Renal pelvis (tissue), 4 donors: ENCODE measurements around the gene KAT14. TPM values are rescaled to one million over a fixed set of nuclear protein-coding genes. Genes with fewer than 3 reads are reported as not detected.
"Not testable (repeated sequence)": the region's sequence is repeated elsewhere in the genome, so short reads cannot be mapped to it uniquely, and the experiment has no call there.

Experiments
- DNase-seq: peaks from one replicate; pipeline ENCODE4 v3.0.0-alpha.2; 2013
- polyA plus RNA-seq, 3 donors: library from polyadenylated mRNA; unstranded; fragments of 120-200 nt; gene quantifications; one replicate each; pipeline ENCODE4 v1.2.1, GENCODE V29; 2013; ENCODE audit not compliant: insufficient read length in 3 of 3

The KAT14 gene
- polyA plus RNA-seq, 3 donors: 28.2 to 30.2 (median 29.7) TPM

DNA sequence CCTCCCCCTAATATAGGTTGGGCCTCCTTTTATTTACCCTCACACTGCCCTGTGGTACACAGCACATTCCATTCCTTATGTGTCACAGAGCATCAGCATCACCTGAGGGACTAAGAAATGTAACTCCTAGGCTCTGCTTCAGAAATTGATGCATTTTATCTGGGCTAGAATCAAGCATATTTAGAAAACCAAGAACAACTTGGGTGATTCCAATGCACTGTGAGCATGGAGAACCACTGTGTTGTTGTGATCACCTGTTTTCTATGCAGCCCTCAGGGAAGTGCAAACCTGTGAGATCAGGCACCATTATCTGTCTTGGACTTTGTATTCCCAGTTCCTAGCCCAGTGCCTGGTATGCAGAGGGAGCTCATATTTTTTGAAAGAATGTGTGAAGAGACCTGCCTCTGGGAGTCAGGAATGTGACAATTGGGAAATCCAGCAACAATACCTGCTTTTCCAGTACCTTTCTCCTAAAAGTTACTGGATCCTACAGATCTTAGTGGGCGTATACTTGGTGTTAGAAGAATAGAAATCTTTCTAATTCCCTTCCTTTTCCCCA lies 7.0 kb downstream of the KAT14 start:
- DNase-seq: no peak

DNA sequence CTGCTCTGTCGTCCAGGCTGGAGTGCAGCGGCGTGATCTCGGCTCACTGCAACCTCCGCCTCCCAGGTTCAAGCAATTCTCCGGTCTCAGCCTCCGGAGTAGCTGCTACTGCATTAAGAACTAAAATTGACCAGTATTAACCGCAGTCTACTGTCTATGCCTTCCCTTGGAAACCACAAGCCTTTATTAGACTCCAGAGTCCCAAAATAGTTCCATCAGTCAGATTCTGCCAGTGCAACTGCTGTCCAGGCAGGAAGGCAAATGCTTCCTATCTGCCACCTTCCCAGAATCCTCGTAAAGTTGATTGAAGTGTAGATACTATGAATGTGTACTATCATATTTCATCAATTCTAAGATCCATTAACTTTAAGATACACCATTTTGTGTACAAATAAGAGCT lies 16.7 kb downstream of the KAT14 start:
- DNase-seq: no peak

- DNase-seq: no peak
Measured at GRCh38 chr20:18156045-18156444, 18.4 kb downstream of the KAT14 start.

DNA sequence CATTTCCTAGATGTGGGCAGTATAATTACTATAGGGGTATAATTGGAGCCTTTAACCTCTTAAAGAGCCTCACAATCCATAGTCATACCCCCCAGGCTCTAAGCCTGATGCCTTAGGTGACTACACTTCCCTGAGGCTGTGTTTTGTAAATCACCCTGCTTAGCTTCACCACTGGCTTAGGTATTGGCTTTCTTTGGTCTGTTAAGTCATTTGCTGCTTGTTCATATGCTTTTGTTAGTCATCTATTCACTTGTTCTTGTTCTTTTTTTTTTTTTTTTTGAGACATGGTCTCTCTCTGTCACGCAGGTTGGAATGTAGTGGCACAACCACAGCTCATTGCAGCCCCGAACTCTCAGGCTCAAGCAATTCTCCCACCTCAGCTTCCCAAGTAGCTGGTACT lies 26.7 kb downstream of the KAT14 start:
- DNase-seq: no peak

GRCh38 chr20:18165553-18165952 lies 27.9 kb downstream of the KAT14 start:
- DNase-seq: no peak

GRCh38 chr20:18166241-18166881 lies 28.7 kb downstream of the KAT14 start:
- DNase-seq: no peak

DNA sequence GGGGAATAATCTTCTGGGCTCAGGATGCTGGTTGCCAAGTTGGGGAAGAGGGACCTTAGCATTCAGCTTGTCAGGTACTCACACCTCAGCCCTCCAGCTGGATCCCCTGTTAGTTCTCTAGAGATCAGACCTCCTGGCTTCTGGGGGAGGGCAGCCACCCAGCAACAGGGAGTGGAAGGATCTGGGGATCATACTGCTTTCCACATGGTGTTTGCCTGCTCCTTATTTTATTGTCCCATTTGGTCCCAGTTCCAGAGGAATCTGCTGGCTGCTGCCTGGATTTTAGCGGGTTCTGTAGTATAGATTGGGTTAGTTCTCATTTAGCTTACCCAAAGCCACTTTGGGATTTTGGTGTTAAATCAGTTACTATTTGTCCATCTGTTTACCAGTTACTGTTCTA lies 29.3 kb downstream of the KAT14 start:
- DNase-seq: no peak

DNA sequence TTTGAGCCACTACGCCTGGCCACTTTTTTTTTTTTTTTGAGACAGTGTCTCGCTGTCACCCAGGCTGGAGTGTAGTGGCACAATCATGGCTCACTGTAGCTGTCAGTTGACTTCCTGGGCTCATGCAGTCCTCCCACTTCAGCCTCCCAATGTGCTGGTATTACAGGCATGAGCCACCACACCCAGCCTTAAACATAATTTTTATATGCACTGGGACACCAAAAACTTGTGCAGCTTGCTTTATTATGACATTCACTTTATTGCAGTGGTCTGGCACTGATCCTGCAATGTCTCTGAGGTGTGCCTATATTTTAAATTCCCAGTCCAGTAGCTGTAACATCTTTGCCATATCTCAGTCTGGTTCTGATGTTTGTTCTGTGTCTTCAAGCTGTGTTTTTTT lies 34.7 kb downstream of the KAT14 start:
- no peak for DNase-seq

DNA sequence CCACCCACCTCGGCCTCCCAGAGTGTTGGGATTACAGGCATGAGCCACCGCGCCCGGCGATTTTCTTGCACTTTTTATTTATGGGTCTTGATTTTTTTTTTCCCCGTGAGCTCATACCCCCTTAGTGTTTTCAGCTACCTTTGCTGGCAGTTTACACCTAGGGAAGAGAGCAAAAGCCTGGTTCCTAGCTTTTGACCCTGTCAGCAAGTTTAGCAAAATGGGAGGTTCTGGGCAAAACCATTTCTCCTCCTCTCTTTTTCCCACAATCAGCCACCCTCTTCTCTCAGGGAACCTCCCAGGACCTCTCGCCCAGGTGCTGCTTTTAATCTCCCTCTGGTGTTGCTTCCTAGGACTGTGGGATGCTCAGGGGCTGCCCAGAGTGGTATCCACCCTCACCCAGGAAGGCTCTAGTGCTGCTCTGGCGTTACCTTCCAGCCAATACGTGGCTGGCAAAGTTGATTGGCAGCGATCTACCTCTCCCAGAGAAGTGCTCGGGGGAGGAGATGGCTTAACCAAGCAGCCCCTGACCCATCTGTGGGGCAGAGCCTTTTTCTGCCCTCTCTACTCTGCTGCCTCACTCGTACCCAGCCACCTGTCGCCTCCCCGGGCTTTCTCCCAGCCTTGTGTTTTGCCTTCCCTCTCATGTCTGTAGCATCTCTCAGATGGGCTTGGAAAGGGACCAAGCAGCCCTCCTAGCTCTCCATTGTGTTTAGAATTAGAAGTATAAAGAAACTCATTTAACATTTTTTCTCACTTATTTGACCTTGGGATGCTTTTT lies 37.4 kb downstream of the KAT14 start:
- DNase-seq: no peak

DNA sequence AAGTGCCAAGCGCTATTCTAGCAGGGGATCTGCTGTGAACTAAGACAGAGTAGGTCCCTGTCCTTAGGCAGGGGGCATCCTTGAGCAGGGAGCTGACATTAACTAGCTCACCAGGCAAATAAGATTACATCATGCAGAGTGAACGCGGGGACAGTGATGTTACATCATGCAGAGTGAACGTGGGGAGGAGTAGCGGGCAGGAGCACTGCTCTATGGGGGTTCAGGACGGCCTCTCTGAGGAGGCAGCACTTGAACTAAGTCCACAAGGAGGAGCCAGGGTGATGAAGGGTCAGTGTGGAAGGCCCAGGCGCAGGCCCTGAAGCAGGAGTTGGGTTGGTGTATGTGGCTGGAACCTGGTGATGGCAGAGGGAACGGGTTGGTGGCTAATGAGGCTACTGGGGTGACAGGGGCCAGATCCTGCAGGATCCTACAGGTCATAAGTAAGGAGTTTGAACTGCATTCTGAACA lies 38.7 kb downstream of the KAT14 start:
- DNase-seq: no peak

DNA sequence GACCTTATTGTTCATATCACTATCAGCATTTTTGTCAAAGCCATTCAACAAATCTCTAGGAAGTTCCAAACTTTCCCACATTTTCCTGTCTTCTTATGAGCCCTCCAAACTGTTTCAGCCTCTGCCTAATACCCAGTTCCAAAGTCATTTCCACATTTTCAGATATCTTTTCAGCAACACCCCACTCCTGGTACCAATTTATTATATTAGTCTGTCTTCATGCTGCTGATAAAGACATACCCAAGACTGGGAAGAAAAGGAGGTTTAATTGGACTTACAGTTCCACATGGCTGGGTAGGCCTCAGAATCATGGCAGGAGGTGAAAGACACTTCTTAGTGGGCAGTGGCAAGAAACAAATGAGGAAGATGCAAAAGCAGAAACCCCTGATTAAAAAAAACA lies 42.7 kb downstream of the KAT14 start:
- DNase-seq: not testable (repeated sequence)

- no peak for DNase-seq
Measured at GRCh38 chr20:18180815-18181214, 43.2 kb downstream of the KAT14 start.

- no peak for DNase-seq
Measured at GRCh38 chr20:18187020-18187419, 49.4 kb downstream of the KAT14 start.

- DNase-seq: no peak
Measured at GRCh38 chr20:18188434-18188833, 50.8 kb downstream of the KAT14 start.

DNA sequence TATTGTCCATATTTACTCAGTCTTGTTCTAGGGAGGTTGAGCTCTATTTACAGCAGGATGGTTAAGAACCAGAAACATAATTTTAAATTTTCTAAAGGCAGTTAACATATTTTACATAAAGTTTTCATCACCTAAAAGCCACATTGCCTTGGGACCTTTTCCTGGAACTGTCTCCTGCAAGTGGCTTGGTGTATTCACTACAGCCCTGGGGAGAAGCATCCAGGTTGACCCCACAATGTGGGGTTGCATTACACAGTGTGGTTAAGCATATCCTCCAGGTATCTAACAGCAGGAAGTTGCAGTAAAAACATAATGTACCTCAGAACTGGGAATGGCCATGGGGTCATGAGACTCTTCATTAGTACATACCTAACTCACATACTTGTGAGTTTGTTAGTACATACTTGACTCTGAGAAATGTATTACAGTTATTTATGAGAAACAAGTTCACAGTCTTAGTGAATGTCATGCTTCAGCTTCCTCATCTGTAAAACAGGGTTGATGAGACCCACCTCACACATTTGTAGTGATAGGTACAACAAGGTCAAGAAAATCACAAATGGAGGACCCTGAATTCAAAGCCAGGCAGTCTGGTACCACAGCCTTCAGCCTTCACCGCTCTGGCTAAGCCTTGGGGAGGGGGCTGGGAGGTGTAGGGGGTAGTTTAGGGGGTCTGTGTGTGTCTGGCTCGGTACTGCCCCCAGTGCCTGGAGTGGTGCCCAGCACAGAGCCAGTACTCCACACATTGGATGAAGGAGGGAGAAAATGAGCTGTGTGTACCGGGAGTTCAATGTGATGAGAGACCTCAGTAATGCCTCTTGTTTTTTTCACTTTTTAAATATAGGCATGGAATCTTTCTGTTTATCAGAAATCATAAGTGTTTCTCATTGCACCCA lies 52.9 kb downstream of the KAT14 start:
- DNase-seq: no peak

- DNase-seq: peak; percentile 60
Measured at GRCh38 chr20:18191306-18191705, 53.6 kb downstream of the KAT14 start.

DNA sequence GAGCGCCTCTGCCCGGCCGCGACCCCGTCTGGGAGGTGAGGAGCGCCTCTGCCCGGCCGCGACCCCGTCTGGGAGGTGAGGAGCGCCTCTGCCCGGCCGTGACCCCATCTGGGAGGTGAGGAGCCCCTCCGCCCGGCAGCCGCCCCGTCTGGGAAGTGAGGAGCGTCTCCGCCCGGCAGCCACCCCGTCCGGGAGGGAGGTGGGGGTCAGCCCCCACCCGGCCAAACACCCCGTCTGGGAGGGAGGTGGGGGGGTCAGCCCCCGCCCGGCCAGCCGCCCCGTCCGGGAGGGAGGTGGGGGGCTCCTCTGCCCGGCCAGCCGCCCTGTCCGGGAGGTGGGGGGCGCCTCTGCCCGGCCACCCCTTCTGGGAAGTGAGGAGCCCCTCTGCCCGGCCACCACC lies 56.8 kb downstream of the KAT14 start:
- DNase-seq: not testable (repeated sequence)

GRCh38 chr20:18195931-18196330 lies 58.3 kb downstream of the KAT14 start:
- no peak for DNase-seq

- no peak for DNase-seq
Measured at GRCh38 chr20:18197382-18198070, 59.9 kb downstream of the KAT14 start.

DNA sequence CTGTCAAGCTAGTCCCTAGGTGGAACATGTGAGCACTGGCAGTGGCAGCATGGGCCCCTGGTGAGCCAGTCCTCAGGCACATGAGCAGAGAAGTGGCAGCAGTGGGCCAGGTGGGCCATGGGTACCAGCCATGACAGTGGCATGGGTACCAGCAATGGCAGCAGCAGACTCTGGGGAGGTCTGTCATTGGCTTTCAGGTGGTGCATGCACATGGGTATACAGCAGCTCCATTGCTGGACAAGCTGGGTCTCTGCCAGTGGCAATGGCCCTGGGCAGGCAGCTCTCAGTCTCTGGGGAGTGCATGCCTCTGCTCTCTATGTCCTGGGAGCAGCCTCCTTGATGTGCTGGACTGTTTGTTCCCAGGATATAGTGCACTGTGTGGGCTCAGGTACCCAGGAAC lies 65.3 kb downstream of the KAT14 start:
- DNase-seq: no peak

- not testable (repeated sequence) for DNase-seq
Measured at GRCh38 chr20:18203700-18204099, 66.0 kb downstream of the KAT14 start.

GRCh38 chr20:18213002-18213401 lies 75.3 kb downstream of the KAT14 start:
- DNase-seq: no peak
